Trophoblast cell (in vitro differentiated cells and primary cell): ENCODE results near the gene ETFA.

ENCODE experiments used
- DNase-seq, 2 donors: peaks; one replicate each; pipeline ENCODE4 v3.0.0-alpha.2; 2016
- H2AFZ ChIP-seq: 2 replicates; pipeline ENCODE4 v1.6.1; 2013; ENCODE audit warnings: low read length, moderate library complexity, mild to moderate bottlenecking; ENCODE audit not compliant: insufficient read depth, poor library complexity
- H2AK5ac ChIP-seq: 2 replicates; pipeline ENCODE4 v1.6.1; 2013; ENCODE audit warnings: mild to moderate bottlenecking, low read length
- H2BK120ac ChIP-seq: 2 replicates; pipeline ENCODE4 v1.6.1; 2013; ENCODE audit warnings: low read length, mild to moderate bottlenecking, moderate library complexity; ENCODE audit not compliant: insufficient read depth, poor library complexity
- H2BK12ac ChIP-seq: 2 replicates; pipeline ENCODE4 v1.6.1; 2013; ENCODE audit warnings: mild to moderate bottlenecking, low read length, moderate library complexity
- H2BK5ac ChIP-seq: 2 replicates; pipeline ENCODE4 v1.6.1; 2013; ENCODE audit warnings: low read length, low read depth, moderate library complexity, mild to moderate bottlenecking; ENCODE audit not compliant: poor library complexity
- H3K14ac ChIP-seq: 2 replicates; pipeline ENCODE4 v1.6.1; 2013; ENCODE audit warnings: mild to moderate bottlenecking, low read length
- H3K18ac ChIP-seq: 2 replicates; pipeline ENCODE4 v1.6.1; 2013; ENCODE audit warnings: mild to moderate bottlenecking, low read length
- H3K23ac ChIP-seq: 2 replicates; pipeline ENCODE4 v1.6.1; 2013; ENCODE audit warnings: low read length
- H3K27ac ChIP-seq: 2 replicates; pipeline ENCODE4 v1.5.1; 2013; ENCODE audit warnings: low read depth, mild to moderate bottlenecking, inconsistent platforms, low read length, moderate library complexity
- H3K27me3 ChIP-seq: 2 replicates; pipeline ENCODE4 v1.6.1; 2013; ENCODE audit warnings: inconsistent platforms, mild to moderate bottlenecking, low read length, moderate library complexity; ENCODE audit not compliant: insufficient read depth
- H3K36me3 ChIP-seq, 2 experiments: 1 replicate in 1 of 2; 2 replicates in 1 of 2; pipeline ENCODE4 v1.6.1; 2013; ENCODE audit warnings: low read length in 2 of 2, mild to moderate bottlenecking in 2 of 2, moderate library complexity in 1 of 2; ENCODE audit not compliant: insufficient read depth in 2 of 2, control insufficient read depth in 1 of 2
- H3K4ac ChIP-seq: 2 replicates; pipeline ENCODE4 v1.6.1; 2013; ENCODE audit warnings: low read depth, mild to moderate bottlenecking, low read length, moderate library complexity
- H3K4me1 ChIP-seq, 2 experiments: 1 replicate in 1 of 2; 2 replicates in 1 of 2; pipeline ENCODE4 v1.6.1; 2013; ENCODE audit warnings: low read length in 2 of 2, mild to moderate bottlenecking in 2 of 2, moderate library complexity in 1 of 2; ENCODE audit not compliant: insufficient read depth in 2 of 2, control insufficient read depth in 1 of 2
- H3K4me2 ChIP-seq: 2 replicates; pipeline ENCODE4 v1.6.1; 2013; ENCODE audit warnings: inconsistent platforms, mild to moderate bottlenecking, low read length, moderate library complexity
- H3K4me3 ChIP-seq: 2 replicates; pipeline ENCODE4 v1.5.1; 2013; ENCODE audit warnings: mild to moderate bottlenecking, low read depth, low read length, inconsistent platforms
- H3K79me1 ChIP-seq: one replicate; pipeline ENCODE4 v1.6.1; 2013; ENCODE audit warnings: low read length
- H3K79me2 ChIP-seq: 2 replicates; pipeline ENCODE4 v1.6.1; 2013; ENCODE audit warnings: low read length, mild to moderate bottlenecking; ENCODE audit not compliant: control insufficient read depth, insufficient read depth, poor library complexity
- H3K9ac ChIP-seq: 2 replicates; pipeline ENCODE4 v1.6.1; 2013; ENCODE audit warnings: mild to moderate bottlenecking, low read length
- H3K9me3 ChIP-seq: 2 replicates; pipeline ENCODE4 v1.6.1; 2013; ENCODE audit warnings: low read depth, mild to moderate bottlenecking, control low read depth, inconsistent platforms, low read length; ENCODE audit not compliant: insufficient read depth
- H4K12ac ChIP-seq: 2 replicates; pipeline ENCODE4 v1.6.1; 2013; ENCODE audit warnings: low read depth, mild to moderate bottlenecking, low read length, moderate library complexity
- H4K8ac ChIP-seq: 2 replicates; pipeline ENCODE4 v1.6.1; 2013; ENCODE audit warnings: low read depth, mild to moderate bottlenecking, low read length, moderate library complexity
- H4K91ac ChIP-seq: one replicate; pipeline ENCODE4 v1.6.1; 2013; ENCODE audit warnings: low read depth, mild to moderate bottlenecking, low read length, moderate library complexity
- WGBS: extraction: QIAGEN DNeasy Blood & Tissue Kit; methylation state at CpG from one replicate; pipeline ENCODE4 v1.1.7; 2013; ENCODE audit warnings: missing lambda C conversion rate; ENCODE audit not compliant: insufficient read length, insufficient coverage; ENCODE audit errors: extremely low coverage; 5-methylcytosine and 5-hydroxymethylcytosine counted together

The ETFA gene

GRCh38 chr15:76175442-76175841 is 135.8 kb downstream of the ETFA start:
- Histone ChIP-seq H4K8ac (no peak overlapping the region), H4K91ac (no peak overlapping the region), H2AFZ (no peak overlapping the region), H3K14ac (no peak overlapping the region), H3K27me3 (no peaks in the 10 kb centered on the region), H3K4me2 (no peak overlapping the region), H3K27ac (no peak overlapping the region), H3K9me3 (no peaks in the 10 kb centered on the region), H3K4me3 (no peak overlapping the region), H3K9ac (no peak overlapping the region), H2BK5ac (no peak overlapping the region), H2AK5ac (no peak overlapping the region), H3K4me1 (peaks cover 0 to 1% of the 10 kb centered on the region in 2 experiments), H3K36me3 (no peaks in the 10 kb centered on the region), H4K12ac (no peak overlapping the region), H3K79me2 (no peaks in the 10 kb centered on the region), H2BK12ac (no peak overlapping the region), H3K79me1 (no peaks in the 10 kb centered on the region), H3K23ac (no peak overlapping the region), H3K18ac (no peak overlapping the region), H2BK120ac (no peak overlapping the region), H3K4ac (no peak overlapping the region)
- DNase-seq = no peak
- no CpG with 5 or more reads among the region's 8 CpGs for WGBS

GRCh38 chr15:76174654-76175053 is 136.6 kb downstream of the ETFA start:
- Histone ChIP-seq H3K4ac (no peak overlapping the region), H3K36me3 (no peaks in the 10 kb centered on the region), H2BK120ac (no peak overlapping the region), H3K79me2 (no peaks in the 10 kb centered on the region), H3K79me1 (no peaks in the 10 kb centered on the region), H2AK5ac (no peak overlapping the region), H3K9me3 (no peaks in the 10 kb centered on the region), H3K4me2 (no peak overlapping the region), H3K27me3 (no peaks in the 10 kb centered on the region), H3K4me3 (no peak overlapping the region), H3K23ac (no peak overlapping the region), H3K4me1 (peaks cover 0 to 7% of the 10 kb centered on the region in 2 experiments), H4K8ac (no peak overlapping the region), H3K18ac (no peak overlapping the region), H2BK5ac (no peak overlapping the region), H2AFZ (no peak overlapping the region), H4K12ac (no peak overlapping the region), H2BK12ac (no peak overlapping the region), H3K9ac (no peak overlapping the region), H3K14ac (no peak overlapping the region), H3K27ac (no peak overlapping the region), H4K91ac (no peak overlapping the region)
- no CpG with 5 or more reads among the region's 5 CpGs for WGBS
- DNase-seq = no peak

- H4K8ac ChIP-seq = no peak overlapping the region
- no peaks in the 10 kb centered on the region for H3K36me3 ChIP-seq
- H3K4me3 ChIP-seq = no peak overlapping the region
- H3K9me3 ChIP-seq = no peaks in the 10 kb centered on the region
- no peak overlapping the region for H2BK12ac ChIP-seq
- no peak overlapping the region for H3K14ac ChIP-seq
- H3K23ac ChIP-seq = no peak overlapping the region
- H3K9ac ChIP-seq = no peak overlapping the region
- no peak overlapping the region for H3K27ac ChIP-seq
- H3K4ac ChIP-seq = no peak overlapping the region
- no peak overlapping the region for H2AFZ ChIP-seq
- H2BK5ac ChIP-seq = no peak overlapping the region
- H3K4me1 ChIP-seq = peaks cover 0 to 9% of the 10 kb centered on the region in 2 experiments
- H3K18ac ChIP-seq = no peak overlapping the region
- no peaks in the 10 kb centered on the region for H3K27me3 ChIP-seq
- no peaks in the 10 kb centered on the region for H3K79me1 ChIP-seq
- H2BK120ac ChIP-seq = no peak overlapping the region
- H3K4me2 ChIP-seq = no peak overlapping the region
- no CpG with 5 or more reads among the region's 8 CpGs for WGBS
- no peaks in the 10 kb centered on the region for H3K79me2 ChIP-seq
- DNase-seq = no peak
- no peak overlapping the region for H2AK5ac ChIP-seq
- H4K91ac ChIP-seq = no peak overlapping the region
- no peak overlapping the region for H4K12ac ChIP-seq
Measured at GRCh38 chr15:76173317-76173834, 137.9 kb downstream of the ETFA start.

- no peaks in the 10 kb centered on the region for H3K27me3 ChIP-seq
- H3K4me3 ChIP-seq = no peak overlapping the region
- no peaks in the 10 kb centered on the region for H3K79me2 ChIP-seq
- no peak overlapping the region for H4K91ac ChIP-seq
- H3K9me3 ChIP-seq = no peaks in the 10 kb centered on the region
- H3K4ac ChIP-seq = no peak overlapping the region
- H3K36me3 ChIP-seq = no peaks in the 10 kb centered on the region
- no peak overlapping the region for H3K23ac ChIP-seq
- H4K12ac ChIP-seq = no peak overlapping the region
- no peak overlapping the region for H3K4me2 ChIP-seq
- H3K14ac ChIP-seq = no peak overlapping the region
- DNase-seq = no peak
- WGBS = no CpG with 5 or more reads among the region's 16 CpGs
- peaks cover 0 to 9% of the 10 kb centered on the region in 2 experiments for H3K4me1 ChIP-seq
- H3K18ac ChIP-seq = no peak overlapping the region
- H2BK5ac ChIP-seq = no peak overlapping the region
- H2AFZ ChIP-seq = no peak overlapping the region
- no peak overlapping the region for H3K9ac ChIP-seq
- no peaks in the 10 kb centered on the region for H3K79me1 ChIP-seq
- H2BK12ac ChIP-seq = no peak overlapping the region
- H2BK120ac ChIP-seq = no peak overlapping the region
- H4K8ac ChIP-seq = no peak overlapping the region
- no peak overlapping the region for H2AK5ac ChIP-seq
- H3K27ac ChIP-seq = no peak overlapping the region
Measured at GRCh38 chr15:76172782-76173181, 138.5 kb downstream of the ETFA start.
